KMS-11 (cell line): ENCODE results near the gene VWA3A.
A peak's percentile ranks its signal among the peaks of the same experiment; 100 is the strongest.

Source experiments
- H2AFZ ChIP-seq: fragments of 200-600 bp; sonication (generic); 2 replicates; pipeline ENCODE4 v1.6.1; 2016; ENCODE audit warnings: antibody characterized with exemption, mixed run types, low read depth
- H3K27ac ChIP-seq: fragments of 200-600 bp; sonication (generic); 2 replicates; pipeline ENCODE4 v1.6.1; 2016; ENCODE audit warnings: mild to moderate bottlenecking, mixed run types
- H3K27me3 ChIP-seq: fragments of 200-600 bp; sonication (generic); 2 replicates; pipeline ENCODE4 v1.6.1; 2017; ENCODE audit warnings: mild to moderate bottlenecking, low read depth, mixed run types, moderate library complexity; ENCODE audit not compliant: insufficient read depth
- H3K36me3 ChIP-seq: fragments of 200-600 bp; sonication (generic); 2 replicates; pipeline ENCODE4 v1.6.1; 2017; ENCODE audit warnings: mild to moderate bottlenecking, mixed run types; ENCODE audit not compliant: insufficient read depth
- H3K4me1 ChIP-seq: fragments of 200-600 bp; sonication (generic); 2 replicates; pipeline ENCODE4 v1.6.1; 2016; ENCODE audit warnings: mild to moderate bottlenecking, low read depth, mixed run types; ENCODE audit not compliant: poor library complexity, severe bottlenecking
- H3K4me2 ChIP-seq: fragments of 200-600 bp; sonication (generic); 2 replicates; pipeline ENCODE4 v1.7.0; 2016; ENCODE audit warnings: mild to moderate bottlenecking, mixed run types
- H3K4me3 ChIP-seq: fragments of 200-600 bp; sonication (generic); IDR thresholded peaks from 2 replicates; pipeline ENCODE4 v1.6.1; 2017; ENCODE audit warnings: low read depth, low read length, mixed read lengths; ENCODE audit not compliant: insufficient read depth
- H3K79me2 ChIP-seq: fragments of 200-600 bp; sonication (generic); 2 replicates; pipeline ENCODE4 v1.6.1; 2016; ENCODE audit warnings: low read depth, mixed run types; ENCODE audit not compliant: insufficient read depth
- H3K9ac ChIP-seq: fragments of 200-600 bp; sonication (generic); 2 replicates; pipeline ENCODE4 v1.6.1; 2016; ENCODE audit warnings: mild to moderate bottlenecking, mixed run types
- H4K20me1 ChIP-seq: fragments of 200-600 bp; sonication (generic); 2 replicates; pipeline ENCODE4 v1.6.1; 2016; ENCODE audit warnings: mild to moderate bottlenecking, mixed run types; ENCODE audit not compliant: insufficient read depth
- TF ChIP-seq, protein P1 (sequence below): fragments of 200-600 bp; sonication (generic); conservative IDR thresholded peaks from 2 replicates; pipeline ENCODE4 v1.6.1; 2017; ENCODE audit warnings: low read depth, mild to moderate bottlenecking, antibody characterized with exemption, low read length, moderate library complexity, mixed read lengths

VWA3A gene

DNA sequence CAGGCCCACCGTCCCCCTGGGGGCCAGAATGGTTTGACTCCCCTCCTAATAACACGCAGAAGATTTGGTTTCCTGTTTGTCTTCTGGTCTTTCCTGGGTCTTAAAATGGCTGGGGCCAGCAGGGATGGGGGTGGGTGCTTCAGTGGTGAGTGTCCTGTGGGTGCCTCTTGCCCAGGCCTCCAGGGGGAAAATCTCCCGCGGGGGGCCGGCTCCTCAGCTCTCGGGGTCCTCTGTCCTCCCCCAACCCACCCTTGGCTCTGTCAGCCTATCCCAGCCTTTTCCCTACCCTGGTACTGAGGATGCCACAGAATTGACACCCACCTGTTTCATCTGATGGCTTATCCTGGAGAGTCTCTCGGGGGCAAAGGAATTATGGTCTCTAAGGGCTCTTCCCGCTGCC, 46.1 kb downstream of the VWA3A start:
- H3K9ac ChIP-seq: no peak overlapping the region
- H2AFZ ChIP-seq: no peak overlapping the region
- no peaks in the 10 kb centered on the region for H3K36me3 ChIP-seq
- H3K27me3 ChIP-seq: no peaks in the 10 kb centered on the region
- H3K4me1 ChIP-seq: no peaks in the 10 kb centered on the region
- H3K79me2 ChIP-seq: no peaks in the 10 kb centered on the region
- no peak overlapping the region for H3K4me3 ChIP-seq
- H4K20me1 ChIP-seq: no peaks in the 10 kb centered on the region
- no peak overlapping the region for H3K4me2 ChIP-seq
- no peak overlapping the region for H3K27ac ChIP-seq
- TF ChIP-seq, protein P1, sequence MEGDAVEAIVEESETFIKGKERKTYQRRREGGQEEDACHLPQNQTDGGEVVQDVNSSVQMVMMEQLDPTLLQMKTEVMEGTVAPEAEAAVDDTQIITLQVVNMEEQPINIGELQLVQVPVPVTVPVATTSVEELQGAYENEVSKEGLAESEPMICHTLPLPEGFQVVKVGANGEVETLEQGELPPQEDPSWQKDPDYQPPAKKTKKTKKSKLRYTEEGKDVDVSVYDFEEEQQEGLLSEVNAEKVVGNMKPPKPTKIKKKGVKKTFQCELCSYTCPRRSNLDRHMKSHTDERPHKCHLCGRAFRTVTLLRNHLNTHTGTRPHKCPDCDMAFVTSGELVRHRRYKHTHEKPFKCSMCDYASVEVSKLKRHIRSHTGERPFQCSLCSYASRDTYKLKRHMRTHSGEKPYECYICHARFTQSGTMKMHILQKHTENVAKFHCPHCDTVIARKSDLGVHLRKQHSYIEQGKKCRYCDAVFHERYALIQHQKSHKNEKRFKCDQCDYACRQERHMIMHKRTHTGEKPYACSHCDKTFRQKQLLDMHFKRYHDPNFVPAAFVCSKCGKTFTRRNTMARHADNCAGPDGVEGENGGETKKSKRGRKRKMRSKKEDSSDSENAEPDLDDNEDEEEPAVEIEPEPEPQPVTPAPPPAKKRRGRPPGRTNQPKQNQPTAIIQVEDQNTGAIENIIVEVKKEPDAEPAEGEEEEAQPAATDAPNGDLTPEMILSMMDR: no peak

DNA sequence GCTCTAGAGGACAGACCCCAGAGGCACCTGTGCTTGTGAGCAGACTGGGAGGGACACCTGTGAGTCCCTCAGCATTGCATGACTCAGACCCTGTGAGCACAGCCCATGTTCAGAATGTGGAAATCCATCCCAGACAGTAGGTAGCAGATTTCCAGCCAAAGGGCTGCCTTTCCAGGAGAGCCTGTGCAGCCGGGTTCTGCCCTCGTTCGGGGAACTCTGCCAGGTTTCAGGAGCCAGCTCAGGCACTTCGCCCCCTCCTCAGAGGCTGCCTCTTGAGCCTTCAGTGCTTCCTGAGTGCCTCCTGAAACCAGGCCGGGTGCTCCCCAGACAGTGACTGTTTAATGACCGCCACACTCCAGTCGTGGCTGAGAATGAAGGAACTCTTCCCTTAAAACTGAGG, 46.7 kb downstream of the VWA3A start:
- TF ChIP-seq, protein P1: no peak
- H3K27me3 ChIP-seq: no peaks in the 10 kb centered on the region
- no peak overlapping the region for H3K4me2 ChIP-seq
- H2AFZ ChIP-seq: no peak overlapping the region
- H3K4me1 ChIP-seq: no peaks in the 10 kb centered on the region
- H4K20me1 ChIP-seq: no peaks in the 10 kb centered on the region
- H3K9ac ChIP-seq: no peak overlapping the region
- no peaks in the 10 kb centered on the region for H3K79me2 ChIP-seq
- H3K36me3 ChIP-seq: no peaks in the 10 kb centered on the region
- no peak overlapping the region for H3K27ac ChIP-seq
- H3K4me3 ChIP-seq: no peak overlapping the region

DNA sequence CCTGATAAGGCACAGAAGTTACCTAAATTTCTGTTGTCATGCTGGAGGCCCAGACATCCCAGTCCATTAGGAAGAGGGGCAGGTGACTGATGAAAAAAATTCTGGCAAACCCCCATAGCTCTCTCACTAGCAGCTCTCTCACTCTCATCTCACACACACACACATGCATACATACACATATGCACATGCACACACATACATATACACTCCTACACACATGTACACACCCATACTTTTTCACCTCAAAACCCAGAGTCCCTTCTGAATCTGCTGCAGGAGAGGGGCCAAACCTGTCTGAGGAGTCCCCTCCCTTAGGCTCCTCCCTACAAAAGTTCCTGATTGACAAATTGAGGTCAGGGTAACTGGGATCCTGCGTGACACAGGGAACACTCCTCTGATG, 47.4 kb downstream of the VWA3A start:
- Histone ChIP-seq H3K9ac (no peak overlapping the region), H3K27ac (no peak overlapping the region), H3K27me3 (no peaks in the 10 kb centered on the region), H3K4me3 (no peak overlapping the region), H4K20me1 (no peaks in the 10 kb centered on the region), H3K4me2 (no peak overlapping the region), H3K4me1 (no peaks in the 10 kb centered on the region), H3K36me3 (no peaks in the 10 kb centered on the region), H3K79me2 (no peaks in the 10 kb centered on the region), H2AFZ (no peak overlapping the region)
- TF ChIP-seq, protein P1: no peak

DNA sequence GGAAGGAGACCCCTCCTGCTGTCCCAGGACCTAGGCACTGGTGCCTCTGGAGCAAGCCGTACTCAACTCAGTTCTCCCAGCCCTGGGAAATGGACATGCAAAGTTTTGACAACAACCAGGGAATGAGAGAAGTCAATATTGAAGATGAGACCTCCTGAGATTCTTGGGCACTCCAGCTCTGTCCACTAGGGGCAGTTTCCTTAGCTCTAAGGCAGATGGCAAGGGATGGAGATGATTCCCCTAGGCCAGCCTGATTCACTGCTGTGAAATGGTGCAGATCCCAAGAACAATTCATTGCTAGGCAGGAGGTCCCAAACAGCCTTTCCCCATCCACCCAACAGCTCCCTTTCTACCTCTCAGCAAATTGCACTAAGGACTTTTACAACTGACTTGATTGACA, 49.4 kb downstream of the VWA3A start:
- Histone ChIP-seq H3K4me2 (no peak overlapping the region), H3K4me1 (no peaks in the 10 kb centered on the region), H4K20me1 (no peaks in the 10 kb centered on the region), H3K9ac (no peak overlapping the region), H3K79me2 (no peaks in the 10 kb centered on the region), H3K4me3 (no peak overlapping the region), H3K36me3 (no peaks in the 10 kb centered on the region), H3K27ac (no peak overlapping the region), H2AFZ (no peak overlapping the region), H3K27me3 (no peaks in the 10 kb centered on the region)
- TF ChIP-seq, protein P1: peak; percentile 59
